Chondrocyte (in vitro differentiated cells): ENCODE results near the gene CTAGE15. TPM values are rescaled to one million over a fixed set of nuclear protein-coding genes. Genes with fewer than 3 reads are reported as not detected.
"Not testable (repeated sequence)": the region's sequence is repeated elsewhere in the genome, so short reads cannot be mapped to it uniquely, and the experiment has no call there.

Experiments used
- DNase-seq: peaks from one replicate; pipeline ENCODE4 v3.0.0; 2021; ENCODE audit warnings: mixed read lengths, low spot score
- H3K27ac Mint-ChIP-seq: one replicate; pipeline ENCODE4 v1.8.0; 2021; ENCODE audit warnings: mild to moderate bottlenecking, moderate library complexity, mixed read lengths; ENCODE audit not compliant: unreplicated experiment
- H3K27me3 Mint-ChIP-seq: 2 replicates; pipeline ENCODE4 v1.8.0; 2021; ENCODE audit warnings: low read depth, mixed read lengths
- H3K36me3 Mint-ChIP-seq: 2 replicates; pipeline ENCODE4 v1.8.0; 2021; ENCODE audit warnings: low read depth, mixed read lengths
- H3K4me1 Mint-ChIP-seq: 2 replicates; pipeline ENCODE4 v1.8.0; 2021; ENCODE audit warnings: low read depth, mild to moderate bottlenecking, mixed read lengths
- H3K4me3 Mint-ChIP-seq: one replicate; pipeline ENCODE4 v1.8.0; 2021; ENCODE audit warnings: mild to moderate bottlenecking, moderate library complexity, mixed read lengths; ENCODE audit not compliant: unreplicated experiment
- H3K9me3 Mint-ChIP-seq: 2 replicates; pipeline ENCODE4 v1.8.0; 2021; ENCODE audit warnings: low read depth, mixed read lengths
- total RNA-seq: library from RNA; stranded (reverse); gene quantifications from 3 replicates; pipeline ENCODE4 v1.2.1, GENCODE V29; 2021
- TF ChIP-seq, protein P1 (sequence below): fragments of 200-600 bp; sonication (generic); IDR thresholded peaks from 2 replicates; pipeline ENCODE4 v1.5.0; 2021; ENCODE audit warnings: antibody characterized with exemption, mild to moderate bottlenecking, moderate library complexity

CTAGE15 gene
- total RNA-seq, 1 donor from 2014 or later = 0.32 TPM

- H3K27me3 Mint-ChIP-seq, H3K4me1 Mint-ChIP-seq, H3K9me3 Mint-ChIP-seq, DNase-seq, H3K36me3 Mint-ChIP-seq, H3K27ac Mint-ChIP-seq, H3K4me3 Mint-ChIP-seq: not testable (repeated sequence)
Measured at GRCh38 chr7:143589897-143590296, 18.3 kb downstream of the CTAGE15 start.

GRCh38 chr7:143598086-143598485 lies 26.5 kb downstream of the CTAGE15 start:
- not testable (repeated sequence) for H3K27ac Mint-ChIP-seq, H3K9me3 Mint-ChIP-seq, H3K4me1 Mint-ChIP-seq, H3K27me3 Mint-ChIP-seq, H3K4me3 Mint-ChIP-seq, H3K36me3 Mint-ChIP-seq
- peak; percentile 22 for DNase-seq

DNA sequence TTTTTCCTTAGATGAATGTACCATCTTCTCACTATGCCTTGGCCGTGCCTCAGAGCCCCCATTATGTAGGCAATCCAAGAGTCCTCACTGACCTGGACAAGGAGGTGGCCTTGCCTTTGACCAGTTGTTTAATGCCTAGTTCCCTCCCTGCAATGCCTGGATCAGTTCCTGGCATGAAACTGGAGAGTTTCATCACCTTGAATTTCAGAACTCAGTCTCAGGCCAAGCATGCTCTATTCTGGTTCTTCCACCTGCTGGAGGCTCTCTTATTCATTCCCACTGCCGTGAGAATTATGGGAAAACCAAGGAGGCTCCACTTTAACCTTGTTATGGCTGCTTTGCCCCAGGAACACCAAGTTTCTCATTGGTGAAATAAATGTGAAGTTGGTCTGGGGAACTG lies 31.9 kb downstream of the CTAGE15 start:
- not testable (repeated sequence) for H3K4me3 Mint-ChIP-seq, H3K9me3 Mint-ChIP-seq, H3K36me3 Mint-ChIP-seq, H3K27ac Mint-ChIP-seq, H3K4me1 Mint-ChIP-seq, H3K27me3 Mint-ChIP-seq, DNase-seq

DNA sequence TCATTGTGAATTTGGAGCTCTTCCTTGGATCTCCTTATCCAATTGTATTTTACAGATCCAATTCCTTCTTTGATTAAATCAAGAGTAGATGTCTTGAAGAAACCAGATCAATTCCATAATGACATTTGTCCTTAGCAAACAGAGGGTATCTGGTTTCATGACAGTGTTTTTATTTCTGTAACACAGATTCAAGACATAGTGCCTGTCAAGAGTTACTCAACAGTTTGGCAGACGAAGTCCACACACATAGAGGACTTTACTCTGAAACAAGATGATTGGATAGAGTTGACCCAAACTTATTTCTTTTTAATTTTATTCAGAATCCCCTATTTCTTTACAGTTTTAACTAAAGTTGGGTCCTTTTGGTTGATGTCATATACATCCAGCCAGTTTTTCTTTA lies 34.5 kb downstream of the CTAGE15 start:
- H3K27me3 Mint-ChIP-seq, H3K36me3 Mint-ChIP-seq, H3K9me3 Mint-ChIP-seq, H3K4me3 Mint-ChIP-seq, DNase-seq, H3K4me1 Mint-ChIP-seq, H3K27ac Mint-ChIP-seq: not testable (repeated sequence)

DNA sequence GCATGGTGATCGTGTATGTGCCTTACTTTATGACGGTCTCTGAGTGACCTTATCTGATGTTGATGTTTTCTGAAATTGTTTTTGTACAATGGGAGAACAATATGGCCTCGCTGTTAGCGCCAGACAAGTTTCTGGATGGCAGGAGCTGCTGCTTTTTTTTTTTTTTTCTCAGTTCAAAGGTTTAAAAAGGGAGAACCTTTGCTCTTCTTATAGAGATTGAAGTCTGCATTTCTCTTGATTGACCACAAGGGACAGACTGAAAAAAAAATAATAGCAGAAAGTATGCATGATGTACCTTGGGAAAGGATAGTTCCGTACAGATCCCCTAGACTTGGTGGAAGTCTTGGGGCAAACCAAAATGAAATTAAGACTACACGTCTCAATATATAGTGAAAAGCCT lies 43.9 kb downstream of the CTAGE15 start:
- TF ChIP-seq, protein P1, sequence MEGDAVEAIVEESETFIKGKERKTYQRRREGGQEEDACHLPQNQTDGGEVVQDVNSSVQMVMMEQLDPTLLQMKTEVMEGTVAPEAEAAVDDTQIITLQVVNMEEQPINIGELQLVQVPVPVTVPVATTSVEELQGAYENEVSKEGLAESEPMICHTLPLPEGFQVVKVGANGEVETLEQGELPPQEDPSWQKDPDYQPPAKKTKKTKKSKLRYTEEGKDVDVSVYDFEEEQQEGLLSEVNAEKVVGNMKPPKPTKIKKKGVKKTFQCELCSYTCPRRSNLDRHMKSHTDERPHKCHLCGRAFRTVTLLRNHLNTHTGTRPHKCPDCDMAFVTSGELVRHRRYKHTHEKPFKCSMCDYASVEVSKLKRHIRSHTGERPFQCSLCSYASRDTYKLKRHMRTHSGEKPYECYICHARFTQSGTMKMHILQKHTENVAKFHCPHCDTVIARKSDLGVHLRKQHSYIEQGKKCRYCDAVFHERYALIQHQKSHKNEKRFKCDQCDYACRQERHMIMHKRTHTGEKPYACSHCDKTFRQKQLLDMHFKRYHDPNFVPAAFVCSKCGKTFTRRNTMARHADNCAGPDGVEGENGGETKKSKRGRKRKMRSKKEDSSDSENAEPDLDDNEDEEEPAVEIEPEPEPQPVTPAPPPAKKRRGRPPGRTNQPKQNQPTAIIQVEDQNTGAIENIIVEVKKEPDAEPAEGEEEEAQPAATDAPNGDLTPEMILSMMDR = peak; percentile 47
- H3K27ac Mint-ChIP-seq, H3K4me1 Mint-ChIP-seq, DNase-seq, H3K9me3 Mint-ChIP-seq, H3K27me3 Mint-ChIP-seq, H3K4me3 Mint-ChIP-seq, H3K36me3 Mint-ChIP-seq: not testable (repeated sequence)

DNA sequence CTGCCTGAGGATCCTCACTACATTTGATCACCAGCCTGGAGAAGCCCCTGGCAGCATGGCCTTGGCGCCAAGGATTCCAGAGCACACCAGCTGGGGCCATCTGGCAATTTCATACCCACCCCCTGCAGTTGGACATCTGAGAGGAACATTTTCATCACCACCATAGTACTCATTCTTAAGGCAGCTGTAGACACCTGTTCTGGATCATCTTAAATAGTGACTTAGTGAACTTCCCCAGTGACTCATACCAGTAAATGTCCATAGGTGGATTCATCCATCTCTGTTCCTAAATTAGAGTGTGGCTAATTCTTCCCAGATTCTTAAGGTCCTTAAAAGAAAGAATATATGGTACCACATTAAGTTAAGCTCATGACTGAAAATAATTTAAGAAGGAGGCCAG lies 45.6 kb downstream of the CTAGE15 start:
- H3K4me1 Mint-ChIP-seq, H3K9me3 Mint-ChIP-seq, H3K27me3 Mint-ChIP-seq, DNase-seq, H3K4me3 Mint-ChIP-seq, H3K27ac Mint-ChIP-seq, H3K36me3 Mint-ChIP-seq: not testable (repeated sequence)

DNA sequence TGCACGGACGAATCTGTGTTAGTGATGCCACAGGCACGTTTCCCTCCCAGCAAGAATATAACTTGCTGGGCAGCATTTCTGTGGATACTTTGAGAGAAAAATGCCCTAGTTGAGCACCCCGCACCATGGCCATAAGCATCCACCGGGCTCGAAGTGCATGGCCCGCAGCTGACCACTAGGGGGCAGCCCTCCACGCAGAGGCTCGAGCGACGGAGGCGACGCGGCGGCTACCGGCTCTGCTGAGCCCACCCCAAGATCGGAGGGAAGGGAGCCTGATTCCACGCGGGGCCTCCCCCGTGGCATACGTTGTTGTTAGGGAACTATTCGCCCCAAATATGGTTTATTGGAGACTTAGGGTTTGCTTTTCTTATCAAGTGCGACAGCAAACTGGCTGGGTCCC lies 48.5 kb downstream of the CTAGE15 start:
- not testable (repeated sequence) for H3K9me3 Mint-ChIP-seq, H3K4me1 Mint-ChIP-seq, H3K36me3 Mint-ChIP-seq, H3K27ac Mint-ChIP-seq, H3K27me3 Mint-ChIP-seq, H3K4me3 Mint-ChIP-seq, DNase-seq

- not testable (repeated sequence) for H3K4me1 Mint-ChIP-seq, H3K9me3 Mint-ChIP-seq, H3K27me3 Mint-ChIP-seq, H3K27ac Mint-ChIP-seq, H3K4me3 Mint-ChIP-seq, DNase-seq, H3K36me3 Mint-ChIP-seq
Measured at GRCh38 chr7:143620646-143621045, 49.0 kb downstream of the CTAGE15 start, which contains the start of gene TCAF2. TCAF2 (plus strand) TSS chr7:143620974.

- not testable (repeated sequence) for H3K36me3 Mint-ChIP-seq, H3K9me3 Mint-ChIP-seq, H3K27ac Mint-ChIP-seq, DNase-seq, H3K27me3 Mint-ChIP-seq, H3K4me3 Mint-ChIP-seq, H3K4me1 Mint-ChIP-seq
Measured at GRCh38 chr7:143621175-143621574, 49.6 kb downstream of the CTAGE15 start.

GRCh38 chr7:143622130-143622529 lies 50.5 kb downstream of the CTAGE15 start:
- H3K9me3 Mint-ChIP-seq, H3K27me3 Mint-ChIP-seq, DNase-seq, H3K27ac Mint-ChIP-seq, H3K4me1 Mint-ChIP-seq, H3K4me3 Mint-ChIP-seq, H3K36me3 Mint-ChIP-seq: not testable (repeated sequence)

Other genes starting within 250 kb of the CTAGE15 start
- 3.0 to 4.0 TPM (median 3.1 TPM) in 3 replicates for gene FAM131B, start 209.1 kb upstream of the CTAGE15 start, total RNA-seq
- 241 to 386 TPM (median 384 TPM) in 3 replicates for gene ZYX, start 190.5 kb upstream of the CTAGE15 start, total RNA-seq
- not detected in 3 replicates for gene EPHA1, start 162.9 kb upstream of the CTAGE15 start, total RNA-seq
- gene TAS2R60, start 128.3 kb upstream of the CTAGE15 start, total RNA-seq = not detected in 3 replicates
- gene TAS2R41, start 93.9 kb upstream of the CTAGE15 start, total RNA-seq = not detected in 3 replicates
- gene TCAF2, start 49.2 kb downstream of the CTAGE15 start, total RNA-seq = 2.1 to 2.8 TPM (median 2.3 TPM) in 3 replicates
- 0.17 to 0.63 TPM in 2 of 3 replicates, not detected in the other for gene CTAGE6, start 185.9 kb downstream of the CTAGE15 start, total RNA-seq